Cardiac fibroblast (primary cell): ENCODE measurements around the gene LBHD2.

ENCODE experiments used
- DNase-seq, 2 donors: peaks; one replicate each; pipeline versions ENCODE4 v3.0.0 to v3.0.0-alpha.2; 2010; ENCODE audit warnings: low read depth in 2 of 2
- H3K4me3 ChIP-seq, 2 donors: replicated peaks in 1 of 2; 1 replicate in 1 of 2; 2 replicates in 1 of 2; pipeline ENCODE4 v1.5.1; 2011; ENCODE audit warnings: low read depth in 2 of 2, low read length in 2 of 2, mild to moderate bottlenecking in 2 of 2, moderate library complexity in 1 of 2
- TF ChIP-seq, protein P1 (sequence below): IDR thresholded peaks from one replicate; pipeline ENCODE4 v1.5.1; 2011; ENCODE audit warnings: low read depth, mild to moderate bottlenecking, low read length, inconsistent platforms

The LBHD2 gene

GRCh38 chr14:103068351-103069073 is 15.5 kb upstream of the LBHD2 start:
- no peak overlapping the region for H3K4me3 ChIP-seq
- DNase-seq, result no peak
- TF ChIP-seq, protein P1, sequence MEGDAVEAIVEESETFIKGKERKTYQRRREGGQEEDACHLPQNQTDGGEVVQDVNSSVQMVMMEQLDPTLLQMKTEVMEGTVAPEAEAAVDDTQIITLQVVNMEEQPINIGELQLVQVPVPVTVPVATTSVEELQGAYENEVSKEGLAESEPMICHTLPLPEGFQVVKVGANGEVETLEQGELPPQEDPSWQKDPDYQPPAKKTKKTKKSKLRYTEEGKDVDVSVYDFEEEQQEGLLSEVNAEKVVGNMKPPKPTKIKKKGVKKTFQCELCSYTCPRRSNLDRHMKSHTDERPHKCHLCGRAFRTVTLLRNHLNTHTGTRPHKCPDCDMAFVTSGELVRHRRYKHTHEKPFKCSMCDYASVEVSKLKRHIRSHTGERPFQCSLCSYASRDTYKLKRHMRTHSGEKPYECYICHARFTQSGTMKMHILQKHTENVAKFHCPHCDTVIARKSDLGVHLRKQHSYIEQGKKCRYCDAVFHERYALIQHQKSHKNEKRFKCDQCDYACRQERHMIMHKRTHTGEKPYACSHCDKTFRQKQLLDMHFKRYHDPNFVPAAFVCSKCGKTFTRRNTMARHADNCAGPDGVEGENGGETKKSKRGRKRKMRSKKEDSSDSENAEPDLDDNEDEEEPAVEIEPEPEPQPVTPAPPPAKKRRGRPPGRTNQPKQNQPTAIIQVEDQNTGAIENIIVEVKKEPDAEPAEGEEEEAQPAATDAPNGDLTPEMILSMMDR, result no peak

DNA sequence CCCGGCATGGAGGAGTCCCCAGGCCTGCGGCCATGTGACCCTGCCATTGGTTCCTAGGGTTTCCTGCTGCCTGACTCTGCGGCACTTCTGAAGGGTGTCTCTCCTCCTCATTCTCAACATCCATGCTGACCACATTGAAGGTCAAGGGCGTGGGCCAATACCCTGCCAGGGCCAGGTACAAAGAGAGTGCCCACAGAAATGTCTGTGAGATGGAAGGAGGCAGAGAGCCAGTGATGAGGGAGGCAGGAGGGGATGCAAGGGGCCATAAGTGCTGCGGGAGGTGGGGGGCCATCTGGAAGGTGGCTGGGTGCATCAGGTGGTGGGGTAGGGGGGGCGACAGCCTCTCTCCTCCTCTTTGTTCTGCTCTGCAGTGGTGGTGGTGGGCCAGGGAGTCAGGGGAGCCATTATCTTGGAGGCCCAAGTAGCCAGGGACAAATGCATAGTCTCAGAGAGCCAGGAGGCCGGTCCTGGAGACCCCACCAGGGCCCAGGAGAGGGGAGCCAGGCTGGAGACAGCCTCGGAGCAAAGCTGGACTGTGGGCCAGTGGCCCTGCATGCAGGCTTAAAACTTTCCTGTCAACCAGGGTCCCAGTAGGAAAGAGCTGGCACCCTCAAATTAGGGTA is 13.6 kb upstream of the LBHD2 start:
- TF ChIP-seq, protein P1, result no peak
- no peak for DNase-seq

GRCh38 chr14:103070971-103071542 is 13.0 kb upstream of the LBHD2 start:
- TF ChIP-seq, protein P1, result no peak
- DNase-seq, result no peak

More for the DNA sequence above, 13.6 kb upstream of the LBHD2 start:
- no peak overlapping the region for H3K4me3 ChIP-seq

DNA sequence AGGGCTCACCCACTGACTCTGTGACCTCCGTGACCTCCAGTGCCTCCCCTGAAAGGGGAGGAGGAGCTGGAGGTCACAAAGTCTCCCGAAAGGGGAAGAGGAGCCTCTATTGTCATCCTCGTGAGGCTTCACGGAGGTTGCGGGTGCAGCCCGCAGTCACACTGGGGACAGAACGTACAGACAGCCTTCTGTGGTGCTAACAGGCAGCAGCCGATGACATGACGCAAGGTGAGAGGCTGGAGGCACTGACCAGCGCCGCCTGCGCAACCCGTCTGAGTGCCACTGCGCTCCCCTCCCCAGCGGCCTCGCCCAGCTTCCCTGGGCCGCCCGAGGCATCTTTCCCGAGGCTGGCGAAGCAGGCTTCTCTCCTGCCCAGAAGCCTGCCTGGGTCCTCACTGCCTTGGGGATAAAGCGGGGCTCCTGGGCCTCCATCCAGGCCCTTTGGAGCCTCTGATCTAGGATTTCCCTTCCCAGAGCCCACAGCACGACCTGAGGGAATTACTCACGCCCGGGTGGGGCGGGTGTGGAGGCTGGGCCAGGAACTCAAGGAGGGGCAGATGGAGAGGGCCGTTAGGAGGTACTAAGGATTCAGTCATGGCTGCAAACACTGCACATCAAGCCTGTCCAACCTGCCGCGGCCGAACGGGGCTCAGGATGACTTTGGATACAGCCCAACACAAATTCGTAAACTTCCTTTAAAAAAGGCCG is 12.3 kb upstream of the LBHD2 start:
- TF ChIP-seq, protein P1, result no peak
- H3K4me3 ChIP-seq, result no peak overlapping the region
- DNase-seq, result peak in 1 of 2 donors; percentile 26

More at GRCh38 chr14:103070971-103071542, 13.0 kb upstream of the LBHD2 start:
- H3K4me3 ChIP-seq, result no peak overlapping the region

- DNase-seq, result no peak
- TF ChIP-seq, protein P1, result no peak
- H3K4me3 ChIP-seq, result no peak overlapping the region
Observed at GRCh38 chr14:103072595-103073366, 11.2 kb upstream of the LBHD2 start.

- TF ChIP-seq, protein P1, result no peak
- DNase-seq, result no peak
- H3K4me3 ChIP-seq, result no peak overlapping the region
Observed at GRCh38 chr14:103073367-103073875, 10.6 kb upstream of the LBHD2 start.
